Umbilical cord (tissue), 2 donors: ENCODE data around the gene NSG2. TPM values are rescaled to one million over a fixed set of nuclear protein-coding genes. Genes with fewer than 3 reads are reported as not detected.
"Not testable (repeated sequence)": the region's sequence is repeated elsewhere in the genome, so short reads cannot be mapped to it uniquely, and the experiment has no call there.

ENCODE experiments used
- DNase-seq: peaks from one replicate; pipeline ENCODE4 v3.0.0-alpha.2; 2015; ENCODE audit warnings: low spot score
- total RNA-seq: library from RNA; depleted of rRNA; stranded (reverse); fragments of >200 nt; gene quantifications from one replicate; pipeline ENCODE4 v1.2.3, GENCODE V29; 2014; ENCODE audit warnings: low replicate concordance; ENCODE audit not compliant: insufficient read depth

The NSG2 gene
- not detected for total RNA-seq

DNA sequence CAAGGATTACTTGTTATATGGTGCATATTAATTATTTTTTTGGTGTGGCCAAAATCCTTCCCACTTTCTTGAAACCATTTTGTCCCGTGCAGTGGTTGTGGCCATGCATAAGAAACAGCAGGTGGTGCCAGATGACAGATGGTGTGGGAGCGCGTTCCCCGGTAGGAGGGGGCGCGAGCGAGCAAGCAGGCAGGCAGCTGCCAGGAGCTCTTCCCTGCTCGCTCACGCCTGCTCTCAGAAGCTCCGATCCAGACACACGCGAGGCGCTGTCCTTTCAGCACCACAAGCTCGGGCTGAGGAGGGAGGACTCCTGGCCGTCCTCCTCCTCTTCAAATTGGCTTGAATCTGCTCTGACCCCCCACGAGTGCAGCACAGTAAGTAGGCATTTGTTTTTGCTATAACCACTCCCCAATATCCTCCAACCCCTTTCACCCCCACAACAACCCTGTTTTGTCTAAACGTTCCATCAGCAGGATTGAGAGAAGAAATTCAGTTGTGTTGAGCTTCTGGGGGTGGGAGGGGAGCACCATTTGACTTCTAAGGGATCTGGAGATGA lies at the start of gene NSG2:
TSS of gene NSG2 (plus strand) at position 237 of the 556 bp plus-strand sequence. CDS start 1,050 bp downstream, outside the sequence.
- DNase-seq: peak; percentile 94

- DNase-seq: no peak
Observed at GRCh38 chr5:173997331-173997730, 48.2 kb upstream of the NSG2 start.

GRCh38 chr5:173998531-173998930 lies 47.0 kb upstream of the NSG2 start:
- DNase-seq: no peak

- DNase-seq: no peak
Observed at GRCh38 chr5:174000076-174000475, 45.4 kb upstream of the NSG2 start.

DNA sequence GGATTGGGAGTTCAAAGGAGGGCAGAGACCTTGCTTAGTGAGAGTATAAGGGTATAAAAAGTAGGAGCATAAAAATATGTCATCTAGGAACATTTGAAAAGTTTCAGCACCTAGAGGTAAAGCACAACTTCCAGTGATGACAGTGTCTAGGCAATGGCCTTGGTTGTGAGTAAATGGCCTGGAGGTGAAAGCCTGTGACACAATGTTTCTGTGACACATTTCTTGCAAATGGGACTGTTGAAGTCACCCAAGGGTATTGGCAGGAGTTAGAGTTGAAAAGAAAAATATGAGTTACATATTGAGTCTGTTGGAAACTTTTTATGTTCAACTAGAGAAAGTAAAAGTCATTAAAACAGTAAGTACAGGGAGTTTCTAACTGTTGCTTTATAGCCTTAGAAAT lies 41.7 kb upstream of the NSG2 start:
- no peak for DNase-seq

DNA sequence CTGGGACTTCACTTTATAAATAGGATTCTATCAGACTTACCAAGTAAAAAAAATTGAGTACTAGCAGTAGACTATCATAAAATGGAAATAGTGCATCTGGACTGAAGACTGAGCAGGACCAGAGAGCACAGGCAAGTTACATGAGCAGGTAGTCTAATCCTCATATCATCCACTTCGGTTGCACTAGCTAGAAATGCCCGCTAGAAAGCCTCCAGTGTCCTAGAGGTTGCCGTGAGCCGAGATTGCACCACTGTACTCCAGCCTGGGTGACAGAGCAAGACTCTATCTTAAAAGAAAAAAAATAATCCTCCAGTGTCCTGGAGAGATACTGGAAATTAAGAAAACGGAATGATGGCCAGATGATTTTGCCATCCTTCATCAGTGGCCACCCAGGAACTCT lies 36.6 kb upstream of the NSG2 start:
- DNase-seq: no peak

DNA sequence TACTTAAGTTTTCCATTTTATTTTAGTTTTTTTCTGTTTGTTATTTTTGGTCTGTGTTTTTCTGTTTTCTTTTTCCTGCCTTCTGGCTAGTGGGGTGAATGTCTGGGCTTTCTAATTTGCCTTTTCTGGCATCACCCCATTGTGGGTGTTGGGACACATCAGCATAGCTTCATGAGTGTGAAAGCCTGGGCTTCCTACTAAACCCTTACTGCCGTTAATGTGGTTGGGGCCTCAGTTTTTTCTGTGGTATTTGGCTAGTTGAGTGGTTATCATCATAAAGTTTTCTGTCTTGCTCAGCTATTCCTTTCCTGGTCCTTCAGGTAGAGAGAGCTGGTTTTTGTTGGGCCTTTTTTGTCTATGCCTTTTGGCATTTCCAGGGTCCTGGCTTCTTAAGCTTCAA lies 35.1 kb upstream of the NSG2 start:
- DNase-seq: no peak

GRCh38 chr5:174011441-174011840 lies 34.1 kb upstream of the NSG2 start:
- DNase-seq: no peak

DNA sequence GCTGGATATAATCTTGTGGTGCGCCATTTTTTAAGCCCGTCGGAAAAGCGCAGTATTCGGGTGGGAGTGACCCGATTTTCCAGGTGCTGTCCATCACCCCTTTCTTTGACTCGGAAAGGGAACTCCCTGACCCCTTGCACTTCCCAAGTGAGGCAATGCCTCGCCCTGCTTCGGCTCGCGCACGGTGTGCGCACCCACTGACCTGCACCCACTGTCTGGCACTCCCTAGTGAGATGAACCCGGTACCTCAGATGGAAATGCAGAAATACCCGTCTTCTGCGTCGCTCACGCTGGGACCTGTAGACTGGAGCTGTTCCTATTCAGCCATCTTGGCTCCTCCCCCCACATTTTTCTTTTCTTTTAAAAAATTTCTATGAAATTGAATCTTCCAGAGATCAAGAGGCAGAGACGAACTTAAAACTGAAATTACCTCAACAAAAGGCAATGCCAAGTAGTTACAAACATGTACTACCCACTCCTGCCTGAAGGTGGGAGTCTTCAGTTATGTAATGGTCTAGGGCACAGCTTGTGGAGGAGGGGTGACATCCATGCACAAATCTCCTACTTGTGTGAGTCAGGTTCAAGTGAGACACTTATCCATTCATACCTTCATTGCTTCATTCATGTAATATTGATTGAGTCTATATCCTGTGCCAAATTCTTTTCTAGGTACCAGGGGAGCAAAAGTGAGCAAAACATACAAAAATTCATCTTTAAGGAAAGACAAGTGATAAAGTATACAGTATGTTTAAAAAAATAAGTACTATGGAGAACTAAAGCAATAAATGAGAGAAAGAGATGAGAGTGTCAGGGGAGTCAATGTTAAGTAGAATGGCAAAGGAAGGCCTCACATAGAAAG lies 25.2 kb upstream of the NSG2 start:
- DNase-seq: not testable (repeated sequence)

- DNase-seq: no peak
Observed at GRCh38 chr5:174020928-174021304, 24.6 kb upstream of the NSG2 start.

DNA sequence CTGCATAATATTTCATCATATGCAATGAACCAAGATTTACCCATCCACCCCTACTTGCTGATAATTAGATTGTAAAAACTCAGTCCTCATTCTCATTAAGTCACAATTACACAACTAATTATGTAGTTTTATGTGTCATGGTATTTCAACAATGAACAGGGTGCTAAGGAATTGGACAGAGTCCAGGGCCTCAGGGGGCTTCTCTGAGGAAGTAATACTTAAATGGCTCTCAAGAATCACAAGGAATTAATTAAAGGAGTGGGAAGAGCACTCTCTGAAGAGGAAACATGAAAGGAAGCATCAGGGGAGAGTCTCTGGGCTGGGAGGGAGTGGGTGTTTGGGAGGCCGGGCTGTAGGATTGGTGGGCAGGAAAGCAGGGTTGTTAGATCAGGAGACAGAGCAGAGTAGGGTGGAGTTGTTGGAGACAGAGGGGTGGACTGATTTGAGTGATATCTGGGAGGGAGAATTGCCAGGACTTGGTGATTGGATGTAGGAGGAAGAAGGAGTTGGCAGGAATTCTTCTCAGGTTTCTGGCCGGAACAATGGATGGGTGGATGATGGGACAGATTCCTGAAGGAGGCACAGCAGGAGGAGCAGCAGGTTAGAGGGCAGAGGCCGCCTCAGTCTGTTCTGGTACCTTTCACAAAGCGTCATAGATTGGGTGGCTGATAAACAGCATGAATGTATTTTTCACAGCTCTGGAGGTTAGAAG lies 23.0 kb upstream of the NSG2 start:
- DNase-seq: no peak

DNA sequence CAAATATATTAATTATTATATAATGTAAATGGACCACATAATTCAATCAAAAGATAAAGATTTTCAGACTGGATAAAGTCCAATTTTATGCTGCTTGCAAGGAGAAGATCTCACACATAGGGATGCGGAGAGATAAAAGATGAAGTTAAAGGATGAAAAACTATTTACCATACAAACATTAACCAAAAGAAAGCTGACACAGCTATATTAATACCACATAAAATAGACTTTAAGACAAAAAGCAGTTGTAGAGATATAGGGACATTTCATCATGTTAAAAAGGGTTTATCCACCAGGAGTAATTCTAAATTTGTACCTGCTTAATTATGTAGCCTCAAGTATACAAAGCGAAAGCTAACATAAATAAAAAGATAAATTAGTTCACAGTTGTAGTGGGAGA lies 15.2 kb upstream of the NSG2 start:
- no peak for DNase-seq

- DNase-seq: no peak
Observed at GRCh38 chr5:174044466-174045254, 846 bp upstream of the NSG2 start.

- DNase-seq: no peak
Observed at GRCh38 chr5:174046558-174046957, 1.1 kb downstream of the NSG2 start.

DNA sequence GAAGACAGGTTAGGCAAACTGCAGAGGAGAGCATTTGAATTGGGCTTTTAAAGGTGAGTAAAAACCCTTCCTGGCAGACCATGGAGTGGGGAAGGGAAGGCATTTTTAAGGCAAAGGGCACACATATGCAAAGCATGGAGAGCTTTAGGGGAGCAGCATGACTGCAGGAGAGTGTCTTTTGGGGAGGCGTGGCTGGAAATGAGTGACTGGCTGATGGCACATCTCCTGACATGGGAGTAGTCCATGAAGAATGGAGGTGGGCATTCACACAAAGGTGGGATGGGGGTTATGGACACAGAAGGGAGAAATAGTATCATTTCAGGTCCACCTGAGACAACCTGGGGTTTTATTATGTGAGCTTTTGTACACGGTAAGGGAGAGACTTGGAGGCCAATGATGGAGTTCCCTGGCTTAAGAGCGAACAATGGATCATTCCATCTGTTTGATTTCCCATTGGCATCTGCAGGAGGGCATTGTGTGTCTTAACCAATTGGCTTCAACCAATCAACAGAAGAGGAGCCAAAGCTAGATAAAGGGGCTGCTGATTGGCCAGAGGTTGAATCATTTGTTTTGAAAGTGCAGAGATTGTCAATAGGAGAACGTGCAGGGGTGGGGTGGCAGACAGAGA lies 2.1 kb downstream of the NSG2 start:
- no peak for DNase-seq

GRCh38 chr5:174052636-174053035 lies 7.1 kb downstream of the NSG2 start:
- no peak for DNase-seq

GRCh38 chr5:174053905-174054304 lies 8.4 kb downstream of the NSG2 start:
- DNase-seq: peak; percentile 23

DNA sequence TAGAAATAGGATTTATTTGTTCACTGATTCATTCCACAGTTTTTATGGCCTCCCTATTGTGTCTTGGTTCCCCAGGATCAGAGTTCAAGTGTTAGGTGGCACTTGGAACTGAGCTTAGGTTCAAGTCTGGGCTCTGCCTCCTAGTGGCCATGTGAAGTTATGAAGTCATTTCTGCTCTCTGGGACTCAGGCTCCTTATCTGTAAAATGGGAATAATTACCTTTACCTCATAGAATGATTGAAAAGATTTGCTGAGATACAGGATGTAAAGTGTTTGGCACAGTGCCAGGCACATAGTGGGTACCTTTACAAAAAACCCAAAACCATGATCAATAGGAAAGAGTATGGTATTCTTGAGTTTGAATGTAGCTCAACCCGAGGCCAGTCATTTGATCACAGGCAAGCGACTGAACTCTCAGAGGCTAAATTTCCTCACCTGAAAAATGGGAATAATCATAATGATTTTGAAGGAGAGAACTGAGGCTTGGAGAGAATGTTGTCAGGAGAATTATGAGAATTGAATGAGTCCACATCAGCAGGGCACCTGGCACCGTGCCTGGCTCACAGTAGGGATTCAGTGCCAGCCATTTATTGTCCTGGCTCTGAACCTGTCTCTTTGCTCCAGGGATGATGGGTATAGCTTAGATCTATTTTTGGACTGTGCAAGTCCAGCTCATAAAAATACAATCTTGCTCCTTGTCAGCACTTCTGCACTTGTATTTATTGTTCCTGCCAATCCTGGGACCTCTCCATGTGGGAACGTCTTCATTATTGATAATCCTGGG lies 10.8 kb downstream of the NSG2 start:
- no peak for DNase-seq

DNA sequence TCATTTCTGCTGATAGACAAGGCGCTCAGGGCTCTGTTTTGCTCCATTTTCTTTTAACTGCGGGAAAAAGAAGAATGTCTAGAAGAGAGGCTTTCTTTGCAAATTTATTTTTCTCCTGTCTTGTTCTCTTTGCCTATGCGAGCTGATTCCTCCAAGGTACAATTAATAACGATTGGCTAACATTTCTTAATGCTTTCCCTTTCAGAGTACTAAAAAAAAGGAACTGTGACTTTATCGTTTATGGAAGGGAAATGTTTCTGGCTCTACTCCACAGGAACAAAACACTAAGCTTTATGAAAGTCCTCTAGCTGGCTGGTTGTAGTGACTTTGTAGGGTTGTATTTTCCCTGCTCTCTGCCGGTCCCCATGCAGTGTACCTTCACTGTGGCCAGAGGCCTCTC lies 11.7 kb downstream of the NSG2 start:
- no peak for DNase-seq

GRCh38 chr5:174058433-174059122 lies 13.1 kb downstream of the NSG2 start:
- no peak for DNase-seq
